ENCODE results near the gene HDAC9.

DNA sequence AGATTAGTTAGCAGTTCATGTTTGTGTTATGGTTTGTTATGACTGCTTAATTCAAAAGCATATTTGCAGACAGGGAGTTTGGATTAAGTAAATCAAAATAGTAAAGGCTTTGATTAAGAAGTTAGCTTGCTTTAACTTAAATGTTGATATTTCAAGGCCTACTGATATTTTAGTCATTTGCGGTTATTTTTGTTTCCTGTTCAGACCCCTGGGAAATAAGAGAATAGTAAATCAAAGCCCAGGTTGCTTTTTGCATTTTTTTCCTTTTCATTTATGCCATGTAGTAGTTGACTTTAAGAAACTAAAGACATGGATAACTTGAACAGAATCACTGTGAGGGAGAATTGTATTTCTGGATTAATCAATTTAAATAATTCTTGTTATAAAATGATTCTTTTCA lies 77.3 kb downstream of the HDAC9 start:
- TF ChIP-seq, protein P1, sequence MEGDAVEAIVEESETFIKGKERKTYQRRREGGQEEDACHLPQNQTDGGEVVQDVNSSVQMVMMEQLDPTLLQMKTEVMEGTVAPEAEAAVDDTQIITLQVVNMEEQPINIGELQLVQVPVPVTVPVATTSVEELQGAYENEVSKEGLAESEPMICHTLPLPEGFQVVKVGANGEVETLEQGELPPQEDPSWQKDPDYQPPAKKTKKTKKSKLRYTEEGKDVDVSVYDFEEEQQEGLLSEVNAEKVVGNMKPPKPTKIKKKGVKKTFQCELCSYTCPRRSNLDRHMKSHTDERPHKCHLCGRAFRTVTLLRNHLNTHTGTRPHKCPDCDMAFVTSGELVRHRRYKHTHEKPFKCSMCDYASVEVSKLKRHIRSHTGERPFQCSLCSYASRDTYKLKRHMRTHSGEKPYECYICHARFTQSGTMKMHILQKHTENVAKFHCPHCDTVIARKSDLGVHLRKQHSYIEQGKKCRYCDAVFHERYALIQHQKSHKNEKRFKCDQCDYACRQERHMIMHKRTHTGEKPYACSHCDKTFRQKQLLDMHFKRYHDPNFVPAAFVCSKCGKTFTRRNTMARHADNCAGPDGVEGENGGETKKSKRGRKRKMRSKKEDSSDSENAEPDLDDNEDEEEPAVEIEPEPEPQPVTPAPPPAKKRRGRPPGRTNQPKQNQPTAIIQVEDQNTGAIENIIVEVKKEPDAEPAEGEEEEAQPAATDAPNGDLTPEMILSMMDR (IDR thresholded peaks at IDR 0.05; ENCODE audit: insufficient read depth, low read depth, low read length): no peak
- no peak for TF ChIP-seq EZH2 (IDR thresholded peaks at IDR 0.05; ENCODE audit: insufficient read depth, low read length)

Measured in astrocyte (in vitro differentiated cells and primary cell).